KMS-11 (cell line): ENCODE data around the gene MDFIC.

Experiments
- H2AFZ ChIP-seq: fragments of 200-600 bp; sonication (generic); 2 replicates; pipeline ENCODE4 v1.6.1; 2016; ENCODE audit warnings: antibody characterized with exemption, mixed run types, low read depth
- H3K27ac ChIP-seq: fragments of 200-600 bp; sonication (generic); 2 replicates; pipeline ENCODE4 v1.6.1; 2016; ENCODE audit warnings: mild to moderate bottlenecking, mixed run types
- H3K27me3 ChIP-seq: fragments of 200-600 bp; sonication (generic); 2 replicates; pipeline ENCODE4 v1.6.1; 2017; ENCODE audit warnings: mild to moderate bottlenecking, low read depth, mixed run types, moderate library complexity; ENCODE audit not compliant: insufficient read depth
- H3K36me3 ChIP-seq: fragments of 200-600 bp; sonication (generic); 2 replicates; pipeline ENCODE4 v1.6.1; 2017; ENCODE audit warnings: mild to moderate bottlenecking, mixed run types; ENCODE audit not compliant: insufficient read depth
- H3K4me1 ChIP-seq: fragments of 200-600 bp; sonication (generic); 2 replicates; pipeline ENCODE4 v1.6.1; 2016; ENCODE audit warnings: mild to moderate bottlenecking, low read depth, mixed run types; ENCODE audit not compliant: poor library complexity, severe bottlenecking
- H3K4me2 ChIP-seq: fragments of 200-600 bp; sonication (generic); 2 replicates; pipeline ENCODE4 v1.7.0; 2016; ENCODE audit warnings: mild to moderate bottlenecking, mixed run types
- H3K4me3 ChIP-seq: fragments of 200-600 bp; sonication (generic); IDR thresholded peaks from 2 replicates; pipeline ENCODE4 v1.6.1; 2017; ENCODE audit warnings: low read depth, low read length, mixed read lengths; ENCODE audit not compliant: insufficient read depth
- H3K79me2 ChIP-seq: fragments of 200-600 bp; sonication (generic); 2 replicates; pipeline ENCODE4 v1.6.1; 2016; ENCODE audit warnings: low read depth, mixed run types; ENCODE audit not compliant: insufficient read depth
- H3K9ac ChIP-seq: fragments of 200-600 bp; sonication (generic); 2 replicates; pipeline ENCODE4 v1.6.1; 2016; ENCODE audit warnings: mild to moderate bottlenecking, mixed run types
- H4K20me1 ChIP-seq: fragments of 200-600 bp; sonication (generic); 2 replicates; pipeline ENCODE4 v1.6.1; 2016; ENCODE audit warnings: mild to moderate bottlenecking, mixed run types; ENCODE audit not compliant: insufficient read depth
- TF ChIP-seq, protein P1 (sequence below): fragments of 200-600 bp; sonication (generic); conservative IDR thresholded peaks from 2 replicates; pipeline ENCODE4 v1.6.1; 2017; ENCODE audit warnings: low read depth, mild to moderate bottlenecking, antibody characterized with exemption, low read length, moderate library complexity, mixed read lengths

Gene MDFIC

DNA sequence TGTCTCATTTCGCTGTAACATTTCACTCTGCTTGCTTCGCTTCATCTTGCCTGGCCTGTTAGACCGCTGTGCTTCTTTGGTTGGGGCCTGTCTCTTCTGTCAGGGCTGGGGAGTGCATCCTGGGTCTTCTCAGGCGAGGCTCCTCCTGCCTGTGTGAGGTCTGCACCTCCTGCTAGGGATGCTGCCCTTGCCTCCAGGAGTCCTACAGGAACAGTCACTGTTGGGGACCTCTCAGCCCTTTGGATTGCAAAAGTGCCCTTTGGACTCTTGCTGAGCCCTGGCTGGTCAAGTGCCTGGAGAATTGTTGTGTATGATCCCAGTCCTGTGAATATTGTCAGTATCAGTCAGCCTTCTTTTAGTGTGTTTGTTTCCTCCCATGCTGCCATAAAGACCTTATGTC lies 84.1 kb downstream of the MDFIC start:
- H4K20me1 ChIP-seq, result no peaks in the 10 kb centered on the region
- H3K4me3 ChIP-seq, result no peak overlapping the region
- H2AFZ ChIP-seq, result no peak overlapping the region
- H3K4me1 ChIP-seq, result no peaks in the 10 kb centered on the region
- no peak overlapping the region for H3K27ac ChIP-seq
- TF ChIP-seq, protein P1, sequence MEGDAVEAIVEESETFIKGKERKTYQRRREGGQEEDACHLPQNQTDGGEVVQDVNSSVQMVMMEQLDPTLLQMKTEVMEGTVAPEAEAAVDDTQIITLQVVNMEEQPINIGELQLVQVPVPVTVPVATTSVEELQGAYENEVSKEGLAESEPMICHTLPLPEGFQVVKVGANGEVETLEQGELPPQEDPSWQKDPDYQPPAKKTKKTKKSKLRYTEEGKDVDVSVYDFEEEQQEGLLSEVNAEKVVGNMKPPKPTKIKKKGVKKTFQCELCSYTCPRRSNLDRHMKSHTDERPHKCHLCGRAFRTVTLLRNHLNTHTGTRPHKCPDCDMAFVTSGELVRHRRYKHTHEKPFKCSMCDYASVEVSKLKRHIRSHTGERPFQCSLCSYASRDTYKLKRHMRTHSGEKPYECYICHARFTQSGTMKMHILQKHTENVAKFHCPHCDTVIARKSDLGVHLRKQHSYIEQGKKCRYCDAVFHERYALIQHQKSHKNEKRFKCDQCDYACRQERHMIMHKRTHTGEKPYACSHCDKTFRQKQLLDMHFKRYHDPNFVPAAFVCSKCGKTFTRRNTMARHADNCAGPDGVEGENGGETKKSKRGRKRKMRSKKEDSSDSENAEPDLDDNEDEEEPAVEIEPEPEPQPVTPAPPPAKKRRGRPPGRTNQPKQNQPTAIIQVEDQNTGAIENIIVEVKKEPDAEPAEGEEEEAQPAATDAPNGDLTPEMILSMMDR, result no peak
- no peak overlapping the region for H3K4me2 ChIP-seq
- H3K9ac ChIP-seq, result no peak overlapping the region
- no peaks in the 10 kb centered on the region for H3K36me3 ChIP-seq
- H3K79me2 ChIP-seq, result no peaks in the 10 kb centered on the region
- no peaks in the 10 kb centered on the region for H3K27me3 ChIP-seq

DNA sequence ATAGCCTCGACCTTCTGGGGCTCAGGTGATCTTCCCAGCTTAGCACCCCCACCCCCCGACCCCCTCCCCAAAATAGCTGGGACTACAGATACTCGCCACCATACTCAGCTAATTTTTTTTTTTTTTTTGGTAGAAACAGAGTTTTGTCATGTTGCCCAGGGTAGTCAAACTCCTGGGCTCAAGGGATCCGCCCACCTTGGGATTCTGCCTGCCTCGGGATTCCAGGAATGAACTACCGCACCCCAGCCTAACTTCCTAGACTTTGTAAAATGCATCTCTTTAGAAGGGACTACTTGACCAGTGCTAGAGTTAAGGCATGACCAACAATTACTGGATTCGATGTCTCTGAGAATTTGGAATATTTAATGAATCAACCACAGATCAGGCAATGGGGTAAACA lies 85.9 kb downstream of the MDFIC start:
- H3K4me1 ChIP-seq, result no peaks in the 10 kb centered on the region
- H3K4me2 ChIP-seq, result no peak overlapping the region
- TF ChIP-seq, protein P1, result no peak
- no peaks in the 10 kb centered on the region for H3K36me3 ChIP-seq
- H2AFZ ChIP-seq, result no peak overlapping the region
- no peaks in the 10 kb centered on the region for H4K20me1 ChIP-seq
- no peaks in the 10 kb centered on the region for H3K27me3 ChIP-seq
- no peak overlapping the region for H3K27ac ChIP-seq
- H3K4me3 ChIP-seq, result no peak overlapping the region
- H3K79me2 ChIP-seq, result no peaks in the 10 kb centered on the region
- no peak overlapping the region for H3K9ac ChIP-seq

DNA sequence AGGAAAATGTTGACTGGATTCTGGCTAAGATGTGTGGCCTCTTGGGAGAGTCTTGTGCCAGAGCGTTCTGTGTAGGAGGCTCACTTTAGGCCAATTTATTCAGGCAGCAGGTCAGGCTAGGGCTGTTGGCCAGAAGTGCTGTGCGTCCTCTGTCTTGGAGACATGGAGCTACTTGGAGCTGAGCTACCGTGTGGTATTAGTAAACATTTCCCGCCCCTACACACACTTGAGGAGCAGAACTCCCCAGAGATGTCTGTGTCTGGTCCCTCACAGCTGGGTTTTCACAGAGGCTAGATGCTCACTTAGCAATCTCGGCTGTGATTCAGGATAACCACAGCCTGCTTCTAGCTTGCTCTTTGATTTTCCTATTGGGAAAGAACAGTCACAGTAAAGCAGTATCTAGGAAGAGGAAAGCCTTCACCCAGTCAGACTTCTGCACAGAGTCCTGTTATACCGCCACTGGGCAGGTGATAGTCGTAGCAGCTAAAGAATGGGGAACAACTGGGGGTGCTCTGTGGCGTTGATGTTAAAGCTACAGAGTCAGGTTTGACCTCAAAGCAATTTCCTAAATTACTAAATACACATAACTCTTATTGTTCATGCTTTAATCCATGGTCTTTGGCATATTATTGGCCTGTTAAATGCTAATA lies 86.7 kb downstream of the MDFIC start:
- Histone ChIP-seq H3K4me2 (no peak overlapping the region), H2AFZ (no peak overlapping the region), H3K4me1 (no peaks in the 10 kb centered on the region), H3K9ac (no peak overlapping the region), H3K36me3 (no peaks in the 10 kb centered on the region), H3K79me2 (no peaks in the 10 kb centered on the region), H4K20me1 (no peaks in the 10 kb centered on the region), H3K4me3 (no peak overlapping the region), H3K27ac (no peak overlapping the region), H3K27me3 (no peaks in the 10 kb centered on the region)
- TF ChIP-seq, protein P1, result no peak

DNA sequence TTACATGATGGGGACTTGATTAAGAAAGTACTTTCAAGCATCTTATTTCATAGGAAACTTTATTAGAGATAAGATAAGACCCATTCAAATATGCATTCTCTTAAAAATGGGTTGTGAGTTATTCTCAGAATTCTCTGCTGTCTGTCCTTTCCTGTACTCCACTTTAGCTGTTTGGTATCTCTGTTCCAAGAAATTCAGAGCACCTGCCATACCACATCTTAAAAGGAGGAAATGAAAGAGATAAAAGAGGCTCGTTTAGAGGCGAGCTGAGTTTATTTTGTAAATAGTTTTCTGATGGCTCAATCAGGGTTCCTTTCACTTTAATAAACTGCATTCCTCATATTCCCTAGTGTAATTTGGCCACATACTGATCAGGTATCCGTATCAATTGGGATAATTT lies 87.2 kb downstream of the MDFIC start:
- Histone ChIP-seq H3K79me2 (no peaks in the 10 kb centered on the region), H3K27me3 (no peaks in the 10 kb centered on the region), H3K4me3 (no peak overlapping the region), H3K36me3 (no peaks in the 10 kb centered on the region), H3K27ac (no peak overlapping the region), H2AFZ (no peak overlapping the region), H4K20me1 (no peaks in the 10 kb centered on the region), H3K4me1 (no peaks in the 10 kb centered on the region), H3K4me2 (no peak overlapping the region), H3K9ac (no peak overlapping the region)
- TF ChIP-seq, protein P1, result no peak
